ENCODE measurements around the gene HSFX3. TPM values are rescaled to one million over a fixed set of nuclear protein-coding genes. Genes with fewer than 3 reads are reported as not detected.
"Not testable (repeated sequence)": the region's sequence is repeated elsewhere in the genome, so short reads cannot be mapped to it uniquely, and the experiment has no call there.

Gene HSFX3
- total and polyA plus RNA-seq, 5 experiments from 2014 or later = not detected

- DNase-seq = no peak
- POLR2A ChIA-PET = no interaction called here
- no peaks in the 10 kb centered on the region for H3K36me3 Mint-ChIP-seq
These were observed 18.1 kb upstream of the HSFX3 start for GRCh38 chrX:149567621-149568417.

GRCh38 chrX:149563359-149563758 is 13.6 kb upstream of the HSFX3 start:
- Mint-ChIP-seq H3K9me3 (no peaks in the 10 kb centered on the region), H3K4me3 (no peak overlapping the region), H3K27ac (peak overlapping the region in 1 of 10 donors; percentile 59), H3K36me3 (no peaks in the 10 kb centered on the region), H3K27me3 (peaks cover 0 to 4% (median 0%) of the 10 kb centered on the region in 5 donors), H3K4me1 (no peaks in the 10 kb centered on the region)
- POLR2A ChIA-PET = no interaction called here
- ATAC-seq (no peak), DNase-seq (no peak)

More at GRCh38 chrX:149567621-149568417, 18.1 kb upstream of the HSFX3 start:
- Mint-ChIP-seq H3K27me3 (peaks cover 0 to 5% (median 4%) of the 10 kb centered on the region in 5 donors), H3K4me3 (no peak overlapping the region), H3K4me1 (no peaks in the 10 kb centered on the region), H3K9me3 (no peaks in the 10 kb centered on the region), H3K27ac (no peak overlapping the region)
- no peak for ATAC-seq

GRCh38 chrX:149555251-149555650 is 5.5 kb upstream of the HSFX3 start:
- H3K4me1 Mint-ChIP-seq, ATAC-seq, H3K27me3 Mint-ChIP-seq, H3K9me3 Mint-ChIP-seq, H3K36me3 Mint-ChIP-seq, POLR2A ChIA-PET, H3K4me3 Mint-ChIP-seq, H3K27ac Mint-ChIP-seq, DNase-seq: not testable (repeated sequence)

DNA sequence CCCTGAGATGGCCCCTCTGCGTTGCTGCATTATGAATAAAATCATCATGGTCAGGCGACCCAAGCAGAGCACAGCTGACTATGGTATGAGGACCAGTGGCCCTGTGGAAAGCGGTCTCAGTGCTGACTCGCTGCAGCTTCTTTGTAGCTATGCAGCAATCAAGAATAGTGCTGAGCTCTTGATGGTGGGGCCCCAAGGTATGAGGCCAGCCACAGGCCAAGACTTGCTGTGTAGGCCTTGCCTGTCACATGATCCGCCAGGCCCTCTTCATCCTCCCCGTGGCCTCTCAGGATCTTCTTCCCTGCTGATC is 2.2 kb upstream of the HSFX3 start:
- H3K27me3 Mint-ChIP-seq, ATAC-seq, DNase-seq, H3K36me3 Mint-ChIP-seq, H3K9me3 Mint-ChIP-seq, POLR2A ChIA-PET, H3K27ac Mint-ChIP-seq, H3K4me1 Mint-ChIP-seq, H3K4me3 Mint-ChIP-seq: not testable (repeated sequence)

DNA sequence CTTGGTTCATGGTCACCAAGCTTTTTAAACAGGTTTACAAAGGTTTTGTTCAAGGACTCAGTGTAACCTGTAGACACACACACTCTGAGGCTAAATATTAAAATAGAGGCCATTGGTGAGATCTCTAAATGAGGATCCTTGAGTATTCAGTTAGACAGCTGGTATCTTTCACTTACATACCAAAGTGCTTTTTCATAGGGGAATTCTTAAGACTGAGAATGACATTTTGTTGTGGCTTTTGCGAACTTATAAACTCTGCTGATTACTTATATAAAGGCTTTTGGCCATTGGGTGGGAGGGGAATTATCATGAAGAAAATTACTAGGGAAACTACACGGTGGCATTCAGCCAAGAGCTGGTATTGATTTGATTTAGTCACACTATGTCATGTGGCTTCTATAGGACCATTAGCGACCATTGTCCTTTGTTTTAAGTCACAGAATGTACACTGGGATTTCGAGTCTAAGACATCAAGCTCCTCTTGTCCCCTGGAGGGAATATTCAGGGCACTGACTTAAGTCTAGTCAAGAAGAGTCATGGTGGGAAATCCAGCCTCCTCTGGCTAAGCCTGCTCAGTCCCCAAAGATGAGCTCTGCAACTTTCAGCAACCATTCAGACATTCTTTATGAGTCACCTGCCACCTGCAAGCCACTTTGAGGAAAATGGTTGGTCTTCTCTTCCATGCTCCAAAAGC is 1.7 kb upstream of the HSFX3 start:
- POLR2A ChIA-PET, H3K27me3 Mint-ChIP-seq, H3K36me3 Mint-ChIP-seq, DNase-seq, H3K27ac Mint-ChIP-seq, H3K9me3 Mint-ChIP-seq, ATAC-seq, H3K4me1 Mint-ChIP-seq, H3K4me3 Mint-ChIP-seq: not testable (repeated sequence)

GRCh38 chrX:149550454-149550853 is 730 bp upstream of the HSFX3 start:
- DNase-seq, H3K4me1 Mint-ChIP-seq, H3K9me3 Mint-ChIP-seq, H3K36me3 Mint-ChIP-seq, H3K4me3 Mint-ChIP-seq, POLR2A ChIA-PET, H3K27me3 Mint-ChIP-seq, ATAC-seq: not testable (repeated sequence)
- H3K27ac Mint-ChIP-seq = peak overlapping the region in 2 of 10 donors; percentile 31 to 44

DNA sequence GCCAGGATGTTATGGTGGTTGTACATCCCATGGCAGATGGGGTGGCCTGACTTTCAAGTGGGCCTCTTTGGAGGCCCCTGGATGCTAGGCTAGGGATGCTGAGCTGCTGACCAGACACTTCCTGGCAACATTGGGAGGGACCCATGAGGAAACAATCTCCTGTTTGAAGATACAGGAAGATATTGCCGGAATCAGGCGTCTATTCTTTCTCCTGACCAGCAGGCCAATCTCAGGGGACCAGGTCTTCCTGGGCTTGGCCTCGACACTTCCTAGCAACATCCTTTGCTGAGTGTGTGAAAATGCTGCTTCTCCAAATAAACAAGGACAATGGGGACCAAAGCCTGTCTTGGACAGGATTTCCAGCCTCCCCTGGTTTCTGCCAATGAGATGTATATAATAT is 1.9 kb downstream of the HSFX3 start:
- POLR2A ChIA-PET, ATAC-seq, H3K4me1 Mint-ChIP-seq, DNase-seq, H3K9me3 Mint-ChIP-seq, H3K27ac Mint-ChIP-seq, H3K27me3 Mint-ChIP-seq, H3K4me3 Mint-ChIP-seq: not testable (repeated sequence)
- peaks cover 0 to 11% (median 0%) of the 10 kb centered on the region in 3 donors for H3K36me3 Mint-ChIP-seq

- ATAC-seq, H3K27ac Mint-ChIP-seq, POLR2A ChIA-PET, DNase-seq, H3K4me3 Mint-ChIP-seq, H3K27me3 Mint-ChIP-seq, H3K4me1 Mint-ChIP-seq, H3K9me3 Mint-ChIP-seq: not testable (repeated sequence)
- H3K36me3 Mint-ChIP-seq = peaks cover 0 to 11% (median 0%) of the 10 kb centered on the region in 3 donors
These were observed 2.8 kb downstream of the HSFX3 start for GRCh38 chrX:149546962-149547361.

DNA sequence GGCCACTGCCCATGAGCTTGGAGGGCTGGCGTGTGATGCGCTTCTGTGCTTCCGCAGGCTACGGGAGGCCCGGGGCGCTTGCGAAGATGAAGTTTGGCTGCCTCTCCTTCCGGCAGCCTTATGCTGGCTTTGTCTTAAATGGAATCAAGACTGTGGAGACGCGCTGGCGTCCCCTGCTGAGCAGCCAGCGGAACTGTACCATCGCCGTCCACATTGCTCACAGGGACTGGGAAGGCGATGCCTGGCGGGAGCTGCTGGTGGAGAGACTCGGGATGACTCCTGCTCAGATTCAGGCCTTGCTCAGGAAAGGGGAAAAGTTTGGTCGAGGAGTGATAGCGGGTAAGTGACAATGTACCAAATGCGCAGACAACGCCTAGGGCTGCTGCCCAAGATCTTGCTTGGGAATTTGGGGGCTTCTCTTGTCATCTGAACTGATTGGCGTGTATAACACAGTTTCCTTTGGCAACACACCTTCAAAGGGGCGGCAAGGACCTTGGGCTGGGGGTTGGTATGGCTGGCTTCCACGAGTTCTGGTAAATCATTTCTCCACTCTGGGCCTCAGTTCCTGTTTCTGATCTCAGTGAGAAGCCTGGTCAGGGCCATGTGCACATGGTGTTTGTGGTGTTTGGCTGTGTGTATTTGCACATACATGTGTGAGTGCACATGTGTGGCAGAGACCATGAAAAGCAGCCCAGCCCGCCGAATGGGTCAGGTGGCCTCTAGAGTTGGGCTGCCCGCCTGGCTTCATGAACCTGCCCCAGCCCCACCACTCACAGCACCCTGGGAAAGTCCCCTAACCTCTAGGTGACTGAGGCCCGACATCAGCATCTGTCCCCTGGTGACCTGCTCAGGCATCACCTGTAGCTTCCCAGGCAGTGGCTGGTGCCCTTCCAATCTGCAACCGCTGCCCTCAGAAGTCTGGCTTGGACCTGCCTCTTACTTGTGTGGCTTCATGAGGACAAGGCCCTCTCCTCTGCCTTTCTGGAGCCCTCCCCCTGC is 3.9 kb downstream of the HSFX3 start:
- H3K36me3 Mint-ChIP-seq = peaks cover 0 to 11% (median 0%) of the 10 kb centered on the region in 3 donors
- H3K9me3 Mint-ChIP-seq, H3K4me3 Mint-ChIP-seq, DNase-seq, H3K27me3 Mint-ChIP-seq, POLR2A ChIA-PET, H3K4me1 Mint-ChIP-seq, ATAC-seq: not testable (repeated sequence)
- H3K27ac Mint-ChIP-seq = peak overlapping the region in 1 of 10 donors; percentile 49

DNA sequence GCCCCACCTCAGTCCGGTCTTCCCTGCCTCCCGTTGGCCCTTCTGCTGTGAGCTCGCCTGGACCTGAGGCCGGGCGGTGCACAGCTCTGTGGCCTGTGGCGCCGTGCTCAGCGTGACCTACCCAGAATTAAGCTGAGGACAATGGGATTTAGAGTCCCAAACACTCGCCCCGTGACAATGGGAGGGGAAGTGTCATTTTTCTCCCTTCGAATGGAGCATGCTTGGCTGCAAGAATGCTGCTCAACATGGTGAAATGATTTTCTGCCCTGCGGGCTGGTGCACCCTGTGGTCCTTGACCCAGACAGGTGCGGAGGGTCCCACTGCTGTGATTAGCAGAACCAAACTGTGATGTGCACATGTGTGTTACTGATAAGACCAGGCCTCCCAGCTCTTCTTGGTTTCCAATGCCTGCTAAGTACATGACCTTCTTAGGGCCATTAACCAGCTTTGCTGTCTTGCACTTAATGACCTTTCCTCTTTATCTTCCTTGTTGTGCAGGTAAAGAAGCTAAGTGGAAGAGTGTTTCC is 8.1 kb downstream of the HSFX3 start:
- POLR2A ChIA-PET = interaction anchor here (3.2 to 3.5 kb wide), 2 partner anchors 37 to 398 kb away, joined by 41 read pairs; partner anchors contain the start of genes EOLA2 and IDS
- Mint-ChIP-seq H3K9me3 (no peaks in the 10 kb centered on the region), H3K27me3 (no peaks in the 10 kb centered on the region), H3K36me3 (peaks cover 0 to 11% (median 0%) of the 10 kb centered on the region in 3 donors), H3K27ac (peak overlapping the region; percentile 75 to 100 (median 100)), H3K4me3 (peak overlapping the region; percentile 77 to 99 (median 95)), H3K4me1 (peaks cover 0 to 13% (median 7%) of the 10 kb centered on the region in 4 donors)
- ATAC-seq (no peak), DNase-seq (no peak)

GRCh38 chrX:149540621-149541520 is 8.9 kb downstream of the HSFX3 start, which contains the start of gene EOLA1:
EOLA1 (plus strand) TSS chrX:149541012; CDS start chrX:149545631, 4,619 bp downstream.
- peak within 1 kb of the TSS; percentile 97 to 100 (median 100) for H3K27ac Mint-ChIP-seq

More at GRCh38 chrX:149540621-149541520, 8.9 kb downstream of the HSFX3 start, which contains the start of gene EOLA1:
- DNase-seq = peak in 8 of 10 donors; percentile 68 to 96 (median 90)
- POLR2A ChIA-PET = interaction anchor here (1.2 to 3.5 kb wide), 9 partner anchors 11 to 1629 kb away, joined by 4 to 41 read pairs (median 16); partner anchors contain the start of genes EOLA2, FMR1 and IDS
- Mint-ChIP-seq H3K27me3 (no peaks in the 10 kb centered on the region), H3K9me3 (no peaks in the 10 kb centered on the region), H3K4me3 (peak within 1 kb of the TSS; percentile 77 to 99 (median 95)), H3K36me3 (peaks cover 0 to 14% (median 0%) of the 10 kb centered on the region in 3 donors), H3K4me1 (peaks cover 0 to 13% (median 7%) of the 10 kb centered on the region in 4 donors)
- peak; percentile 69 to 74 for ATAC-seq
